Activated naive CD8-positive, alpha-beta T cell (primary cell): ENCODE data around the gene MRPL58.
"Not testable (repeated sequence)": the region's sequence is repeated elsewhere in the genome, so short reads cannot be mapped to it uniquely, and the experiment has no call there.

Experiments used
- H3K27ac Mint-ChIP-seq: one replicate; pipeline ENCODE4 v1.8.0; 2021; ENCODE audit warnings: mixed read lengths
- H3K27me3 Mint-ChIP-seq: one replicate; pipeline ENCODE4 v1.8.0; 2021; ENCODE audit warnings: mixed read lengths
- H3K36me3 Mint-ChIP-seq: one replicate; pipeline ENCODE4 v1.8.0; 2021; ENCODE audit warnings: mixed read lengths
- H3K4me1 Mint-ChIP-seq: one replicate; pipeline ENCODE4 v1.8.0; 2021; ENCODE audit warnings: low read depth, mixed read lengths
- H3K4me3 Mint-ChIP-seq: one replicate; pipeline ENCODE4 v1.8.0; 2021; ENCODE audit warnings: mild to moderate bottlenecking, mixed read lengths
- H3K9me3 Mint-ChIP-seq: one replicate; pipeline ENCODE4 v1.8.0; 2021; ENCODE audit warnings: low read depth, mixed read lengths

Gene MRPL58

GRCh38 chr17:75019710-75020109 lies 7.2 kb downstream of the MRPL58 start:
- no peak overlapping the region for H3K27ac Mint-ChIP-seq
- no peak overlapping the region for H3K4me3 Mint-ChIP-seq
- no peaks in the 10 kb centered on the region for H3K27me3 Mint-ChIP-seq
- H3K4me1 Mint-ChIP-seq = peaks cover 20% of the 10 kb centered on the region
- H3K36me3 Mint-ChIP-seq = peaks cover 15% of the 10 kb centered on the region
- no peaks in the 10 kb centered on the region for H3K9me3 Mint-ChIP-seq

- peaks cover 22% of the 10 kb centered on the region for H3K4me1 Mint-ChIP-seq
- H3K4me3 Mint-ChIP-seq = no peak overlapping the region
- peaks cover 12% of the 10 kb centered on the region for H3K36me3 Mint-ChIP-seq
- H3K27ac Mint-ChIP-seq = no peak overlapping the region
- no peaks in the 10 kb centered on the region for H3K27me3 Mint-ChIP-seq
- no peaks in the 10 kb centered on the region for H3K9me3 Mint-ChIP-seq
Observed at GRCh38 chr17:75020331-75021110, 8.1 kb downstream of the MRPL58 start.

GRCh38 chr17:75024686-75025397 lies 12.4 kb downstream of the MRPL58 start:
- Mint-ChIP-seq H3K4me3 (peak overlapping the region; percentile 55), H3K27ac (no peak overlapping the region), H3K27me3 (no peaks in the 10 kb centered on the region)

GRCh38 chr17:75025398-75025734 lies 12.9 kb downstream of the MRPL58 start:
- H3K4me1 Mint-ChIP-seq = peaks cover 26% of the 10 kb centered on the region

More at GRCh38 chr17:75024686-75025397, 12.4 kb downstream of the MRPL58 start:
- peaks cover 24% of the 10 kb centered on the region for H3K4me1 Mint-ChIP-seq
- H3K9me3 Mint-ChIP-seq = no peaks in the 10 kb centered on the region
- H3K36me3 Mint-ChIP-seq = peaks cover 10% of the 10 kb centered on the region

GRCh38 chr17:75026650-75027049 lies 14.2 kb downstream of the MRPL58 start:
- not testable (repeated sequence) for H3K36me3 Mint-ChIP-seq, H3K4me3 Mint-ChIP-seq, H3K27ac Mint-ChIP-seq, H3K9me3 Mint-ChIP-seq, H3K27me3 Mint-ChIP-seq
- H3K4me1 Mint-ChIP-seq = peaks cover 28% of the 10 kb centered on the region

More at GRCh38 chr17:75025398-75025734, 12.9 kb downstream of the MRPL58 start:
- H3K36me3 Mint-ChIP-seq = peaks cover 10% of the 10 kb centered on the region
- not testable (repeated sequence) for H3K27ac Mint-ChIP-seq, H3K9me3 Mint-ChIP-seq, H3K27me3 Mint-ChIP-seq
- peak overlapping the region; percentile 55 for H3K4me3 Mint-ChIP-seq

- H3K9me3 Mint-ChIP-seq = peaks cover 4% of the 10 kb centered on the region
- H3K27ac Mint-ChIP-seq = no peak overlapping the region
- H3K4me3 Mint-ChIP-seq = no peak overlapping the region
- no peaks in the 10 kb centered on the region for H3K36me3 Mint-ChIP-seq
- H3K4me1 Mint-ChIP-seq = peaks cover 35% of the 10 kb centered on the region
- no peaks in the 10 kb centered on the region for H3K27me3 Mint-ChIP-seq
Observed at GRCh38 chr17:75030161-75030560, 17.7 kb downstream of the MRPL58 start.

- peaks cover 45% of the 10 kb centered on the region for H3K4me1 Mint-ChIP-seq
- peak overlapping the region; percentile 69 for H3K27ac Mint-ChIP-seq
- H3K27me3 Mint-ChIP-seq = no peaks in the 10 kb centered on the region
- peaks cover 4% of the 10 kb centered on the region for H3K9me3 Mint-ChIP-seq
- peak overlapping the region; percentile 86 for H3K4me3 Mint-ChIP-seq
- H3K36me3 Mint-ChIP-seq = no peaks in the 10 kb centered on the region
Observed at GRCh38 chr17:75031972-75032719, 19.7 kb downstream of the MRPL58 start.

- H3K36me3 Mint-ChIP-seq = no peaks in the 10 kb centered on the region
Observed at GRCh38 chr17:75032720-75033280, 20.3 kb downstream of the MRPL58 start.

GRCh38 chr17:75033346-75034235 lies 21.1 kb downstream of the MRPL58 start:
- H3K27ac Mint-ChIP-seq = peak overlapping the region; percentile 96
- peaks cover 4% of the 10 kb centered on the region for H3K9me3 Mint-ChIP-seq
- peak overlapping the region; percentile 93 for H3K4me3 Mint-ChIP-seq
- no peaks in the 10 kb centered on the region for H3K27me3 Mint-ChIP-seq
- H3K36me3 Mint-ChIP-seq = no peaks in the 10 kb centered on the region
- H3K4me1 Mint-ChIP-seq = peaks cover 50% of the 10 kb centered on the region

More at GRCh38 chr17:75032720-75033280, 20.3 kb downstream of the MRPL58 start:
- Mint-ChIP-seq H3K27ac (no peak overlapping the region), H3K9me3 (peaks cover 4% of the 10 kb centered on the region), H3K27me3 (no peaks in the 10 kb centered on the region), H3K4me3 (peak overlapping the region; percentile 93), H3K4me1 (peaks cover 50% of the 10 kb centered on the region)

GRCh38 chr17:75034236-75034908 lies 21.9 kb downstream of the MRPL58 start:
- H3K36me3 Mint-ChIP-seq = peaks cover 3% of the 10 kb centered on the region
- H3K27ac Mint-ChIP-seq = peak overlapping the region; percentile 96
- H3K27me3 Mint-ChIP-seq = no peaks in the 10 kb centered on the region
- peak overlapping the region; percentile 93 for H3K4me3 Mint-ChIP-seq
- H3K9me3 Mint-ChIP-seq = peaks cover 4% of the 10 kb centered on the region
- H3K4me1 Mint-ChIP-seq = peaks cover 52% of the 10 kb centered on the region

GRCh38 chr17:75036643-75037268 lies 24.3 kb downstream of the MRPL58 start:
- peak overlapping the region; percentile 85 for H3K4me3 Mint-ChIP-seq
- peak overlapping the region; percentile 87 for H3K27ac Mint-ChIP-seq
- peaks cover 48% of the 10 kb centered on the region for H3K4me1 Mint-ChIP-seq
- H3K36me3 Mint-ChIP-seq = peaks cover 3% of the 10 kb centered on the region
- no peaks in the 10 kb centered on the region for H3K27me3 Mint-ChIP-seq
- H3K9me3 Mint-ChIP-seq = no peaks in the 10 kb centered on the region

- Mint-ChIP-seq H3K27ac (no peak overlapping the region), H3K36me3 (peaks cover 3% of the 10 kb centered on the region)
Observed at GRCh38 chr17:75039238-75039637, 26.8 kb downstream of the MRPL58 start.

GRCh38 chr17:75041656-75042280 lies 29.3 kb downstream of the MRPL58 start:
- H3K4me3 Mint-ChIP-seq = no peak overlapping the region
- no peaks in the 10 kb centered on the region for H3K9me3 Mint-ChIP-seq
- H3K27ac Mint-ChIP-seq = no peak overlapping the region
- H3K36me3 Mint-ChIP-seq = peaks cover 5% of the 10 kb centered on the region
- no peaks in the 10 kb centered on the region for H3K27me3 Mint-ChIP-seq
- peaks cover 33% of the 10 kb centered on the region for H3K4me1 Mint-ChIP-seq

More at GRCh38 chr17:75039238-75039637, 26.8 kb downstream of the MRPL58 start:
- H3K9me3 Mint-ChIP-seq = no peaks in the 10 kb centered on the region
- H3K27me3 Mint-ChIP-seq = no peaks in the 10 kb centered on the region
- H3K4me3 Mint-ChIP-seq = no peak overlapping the region
- H3K4me1 Mint-ChIP-seq = peaks cover 36% of the 10 kb centered on the region
